ENCODE results near the gene SNTA1. TPM values are rescaled to one million over a fixed set of nuclear protein-coding genes. Genes with fewer than 3 reads are reported as not detected.

The SNTA1 gene
- total RNA-seq, 1 experiment from 2014 or later, result 7.6 TPM

DNA sequence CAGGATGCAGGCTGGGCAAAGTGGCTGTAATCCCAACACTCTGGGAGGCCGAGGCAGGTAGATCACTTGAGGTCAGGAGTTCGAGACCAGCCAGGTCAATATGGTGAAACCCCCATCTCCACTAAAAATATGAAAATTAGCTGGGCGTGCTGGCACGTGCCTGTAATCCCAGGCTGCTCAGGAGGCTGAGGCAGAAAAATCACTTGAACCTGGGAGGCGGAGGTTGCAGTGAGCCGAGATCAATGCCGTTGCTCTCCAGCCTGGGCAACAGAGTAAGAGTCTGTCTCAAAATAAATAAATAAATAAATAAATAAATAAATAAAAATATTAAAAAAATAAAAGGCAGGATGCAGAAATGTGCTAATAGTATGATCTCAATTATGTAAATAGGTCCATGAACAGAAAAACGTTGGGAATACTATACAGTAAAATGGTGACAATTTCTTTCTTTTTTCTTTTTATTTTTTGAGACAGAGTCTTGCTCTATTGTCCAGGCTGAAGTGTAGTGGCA, 37.9 kb upstream of the SNTA1 start:
- CTCF ChIA-PET, result no interaction called here
- no peak overlapping the region for H3K4me3 Mint-ChIP-seq (ENCODE audit: low read depth, unreplicated experiment)
- intact Hi-C loops (cut with micrococcal nuclease; ENCODE audit: unreplicated experiment), result no loop called here

GRCh38 chr20:33480048-33480447, 36.5 kb upstream of the SNTA1 start:
- no peak for TF ChIP-seq CTCF (IDR thresholded peaks at IDR 0.05; ENCODE audit: unreplicated experiment)
- CTCF ChIA-PET, result interaction anchor here (0.5 to 1.6 kb wide), 2 partner anchors 10 to 16 kb away, joined by 7 to 9 read pairs; partner anchors contain the start of gene CBFA2T2
- Mint-ChIP-seq H3K4me3 (ENCODE audit: low read depth, unreplicated experiment) (no peak overlapping the region), H3K27ac (ENCODE audit: unreplicated experiment) (no peak overlapping the region), H3K36me3 (ENCODE audit: insufficient read depth, unreplicated experiment) (no peaks in the 10 kb centered on the region), H3K4me1 (ENCODE audit: low read depth, unreplicated experiment) (no peaks in the 10 kb centered on the region), H3K27me3 (ENCODE audit: unreplicated experiment) (peaks cover 13% of the 10 kb centered on the region), H3K9me3 (ENCODE audit: low read depth, unreplicated experiment) (no peaks in the 10 kb centered on the region)
- no peak for DNase-seq
- intact Hi-C loops (cut with micrococcal nuclease; ENCODE audit: unreplicated experiment), result no loop called here
- BruUV-seq (replicated peaks), result no TSS peak

More for the DNA sequence above, 37.9 kb upstream of the SNTA1 start:
- no peaks in the 10 kb centered on the region for H3K36me3 Mint-ChIP-seq (ENCODE audit: insufficient read depth, unreplicated experiment)
- no peaks in the 10 kb centered on the region for H3K9me3 Mint-ChIP-seq (ENCODE audit: low read depth, unreplicated experiment)
- no peak overlapping the region for H3K27ac Mint-ChIP-seq (ENCODE audit: unreplicated experiment)
- H3K4me1 Mint-ChIP-seq (ENCODE audit: low read depth, unreplicated experiment), result no peaks in the 10 kb centered on the region
- DNase-seq, result no peak
- no peak for TF ChIP-seq CTCF (IDR thresholded peaks at IDR 0.05; ENCODE audit: unreplicated experiment)
- peaks cover 13% of the 10 kb centered on the region for H3K27me3 Mint-ChIP-seq (ENCODE audit: unreplicated experiment)
- BruUV-seq (replicated peaks), result no TSS peak

GRCh38 chr20:33477386-33478234, 34.0 kb upstream of the SNTA1 start:
- H3K27me3 Mint-ChIP-seq (ENCODE audit: unreplicated experiment), result peaks cover 13% of the 10 kb centered on the region
- intact Hi-C loops (cut with micrococcal nuclease; ENCODE audit: unreplicated experiment), result no loop called here
- CTCF ChIA-PET, result no interaction called here
- no peak for DNase-seq
- no TSS peak for BruUV-seq (replicated peaks)
- H3K9me3 Mint-ChIP-seq (ENCODE audit: low read depth, unreplicated experiment), result no peaks in the 10 kb centered on the region
- H3K4me1 Mint-ChIP-seq (ENCODE audit: low read depth, unreplicated experiment), result no peaks in the 10 kb centered on the region
- no peak for TF ChIP-seq CTCF (IDR thresholded peaks at IDR 0.05; ENCODE audit: unreplicated experiment)
- H3K4me3 Mint-ChIP-seq (ENCODE audit: low read depth, unreplicated experiment), result no peak overlapping the region
- H3K27ac Mint-ChIP-seq (ENCODE audit: unreplicated experiment), result no peak overlapping the region
- H3K36me3 Mint-ChIP-seq (ENCODE audit: insufficient read depth, unreplicated experiment), result no peaks in the 10 kb centered on the region

- no TSS peak for BruUV-seq (replicated peaks)
Observed at GRCh38 chr20:33475381-33476152, 32.0 kb upstream of the SNTA1 start.

More at GRCh38 chr20:33475381-33476152, 32.0 kb upstream of the SNTA1 start:
- H3K27ac Mint-ChIP-seq (ENCODE audit: unreplicated experiment), result no peak overlapping the region
- CTCF ChIA-PET, result interaction anchor here (0.6 to 2.2 kb wide), 2 partner anchors 14 to 130 kb away, joined by 3 to 7 read pairs; partner anchors contain the start of gene CBFA2T2
- H3K9me3 Mint-ChIP-seq (ENCODE audit: low read depth, unreplicated experiment), result no peaks in the 10 kb centered on the region
- no peak for TF ChIP-seq CTCF (IDR thresholded peaks at IDR 0.05; ENCODE audit: unreplicated experiment)
- no peak overlapping the region for H3K4me3 Mint-ChIP-seq (ENCODE audit: low read depth, unreplicated experiment)
- no peak for DNase-seq
- intact Hi-C loops (cut with micrococcal nuclease; ENCODE audit: unreplicated experiment), result no loop called here
- no peaks in the 10 kb centered on the region for H3K36me3 Mint-ChIP-seq (ENCODE audit: insufficient read depth, unreplicated experiment)
- H3K27me3 Mint-ChIP-seq (ENCODE audit: unreplicated experiment), result peaks cover 13% of the 10 kb centered on the region
- H3K4me1 Mint-ChIP-seq (ENCODE audit: low read depth, unreplicated experiment), result no peaks in the 10 kb centered on the region

Data from Calu3 (cell line).